Lower lobe of right lung (tissue), 2 donors: ENCODE data around the gene ANXA10. TPM values are rescaled to one million over a fixed set of nuclear protein-coding genes. Genes with fewer than 3 reads are reported as not detected.

ENCODE experiments used
- ATAC-seq, 2 donors: fragments of 200-7000 bp; cut with Tn5 transposase; one replicate each; pipeline ENCODE4 v1.9.1; 2020 to 2022; ENCODE audit warnings: mild to moderate bottlenecking in 2 of 2, moderate library complexity in 2 of 2
- DNase-seq: peaks from one replicate; pipeline ENCODE4 v3.0.0-alpha.2; 2020
- H3K27ac ChIP-seq: fragments of 200-600 bp; one replicate; pipeline ENCODE4 v1.8.0; 2022
- H3K27me3 ChIP-seq: fragments of 200-600 bp; one replicate; pipeline ENCODE4 v1.8.0; 2022; ENCODE audit warnings: low read depth
- H3K36me3 ChIP-seq: fragments of 200-600 bp; one replicate; pipeline ENCODE4 v1.8.0; 2022; ENCODE audit warnings: mild to moderate bottlenecking
- H3K4me1 ChIP-seq: fragments of 200-600 bp; one replicate; pipeline ENCODE4 v1.8.0; 2022
- H3K4me3 ChIP-seq: fragments of 200-600 bp; one replicate; pipeline ENCODE4 v1.8.0; 2022; ENCODE audit warnings: mild to moderate bottlenecking
- H3K9me3 ChIP-seq: fragments of 200-600 bp; one replicate; pipeline ENCODE4 v1.8.0; 2022
- CTCF ChIP-seq: fragments of 200-600 bp; IDR thresholded peaks from one replicate; pipeline ENCODE4 v1.8.0; 2022; ENCODE audit warnings: antibody characterized with exemption, mild to moderate bottlenecking
- intact Hi-C: fragments of 100-400 bp; cut with DNase I; formaldehyde crosslinking; loops from one replicate; pipeline ENCODE4 v1.11.0; 2022
- total RNA-seq: library from RNA; stranded (reverse); fragmentation: NEBNext Ultra II Directional; extraction: Animal tissue kit (Norgen Biotek cat#: 25700); gene quantifications from one replicate; pipeline ENCODE4 v1.2.1, GENCODE V29; 2021
- donor health status: DM: no; HTN: yes; CAD: no; lungs with severe emphysema.

ANXA10 gene
- total RNA-seq, 1 donor from 2014 or later = not detected

GRCh38 chr4:168218645-168219044 is 126.3 kb downstream of the ANXA10 start:
- H3K9me3 ChIP-seq = no peaks in the 10 kb centered on the region
- H3K4me1 ChIP-seq = no peaks in the 10 kb centered on the region
- no peak overlapping the region for H3K27ac ChIP-seq
- intact Hi-C loops = no loop called here
- no peak overlapping the region for H3K4me3 ChIP-seq
- H3K36me3 ChIP-seq = peaks cover 45% of the 10 kb centered on the region
- DNase-seq = no peak
- no peaks in the 10 kb centered on the region for H3K27me3 ChIP-seq
- no peak for ATAC-seq
- TF ChIP-seq CTCF = no peak

GRCh38 chr4:168220893-168221292 is 128.6 kb downstream of the ANXA10 start:
- intact Hi-C loops = no loop called here
- no peaks in the 10 kb centered on the region for H3K9me3 ChIP-seq
- no peaks in the 10 kb centered on the region for H3K27me3 ChIP-seq
- H3K4me1 ChIP-seq = no peaks in the 10 kb centered on the region
- no peak for ATAC-seq
- TF ChIP-seq CTCF = no peak
- H3K36me3 ChIP-seq = peaks cover 53% of the 10 kb centered on the region
- H3K4me3 ChIP-seq = no peak overlapping the region
- H3K27ac ChIP-seq = no peak overlapping the region
- no peak for DNase-seq

- Histone ChIP-seq H3K9me3 (no peaks in the 10 kb centered on the region), H3K4me1 (no peaks in the 10 kb centered on the region), H3K4me3 (no peak overlapping the region), H3K27ac (no peak overlapping the region), H3K36me3 (peaks cover 53% of the 10 kb centered on the region), H3K27me3 (no peaks in the 10 kb centered on the region)
- ATAC-seq (no peak), DNase-seq (no peak)
- intact Hi-C loops = no loop called here
- no peak for TF ChIP-seq CTCF
Measured at GRCh38 chr4:168221301-168221700, 129.0 kb downstream of the ANXA10 start.

Other genes starting within 250 kb of the ANXA10 start
- 34.6 TPM for gene DDX60, start 226.2 kb downstream of the ANXA10 start, total RNA-seq